Body of pancreas (tissue), 4 donors: ENCODE data around the gene CHST1. TPM values are rescaled to one million over a fixed set of nuclear protein-coding genes. Genes with fewer than 3 reads are reported as not detected.

Experiments used
- ATAC-seq: fragments of 150-250 bp; one replicate; pipeline ENCODE4 v1.9.1; 2016
- DNase-seq, 4 donors: peaks; one replicate each; pipeline ENCODE4 v3.0.0-alpha.2; 2019
- H3K27ac ChIP-seq, 4 donors: fragments of 200-600 bp; sonication (generic); 1 replicate in 3 of 4; 2 replicates in 1 of 4; pipeline versions ENCODE4 v1.5.1 to v1.6.1; 2016 to 2019; ENCODE audit warnings: mild to moderate bottlenecking in 1 of 4, mixed read lengths in 1 of 4, moderate library complexity in 1 of 4
- H3K27me3 ChIP-seq, 2 donors: fragments of 200-600 bp; sonication (generic); one replicate each; pipeline ENCODE4 v1.6.0; 2016; ENCODE audit warnings: mild to moderate bottlenecking in 1 of 2
- H3K36me3 ChIP-seq, 2 donors: fragments of 200-600 bp; sonication (generic); replicated peaks in 1 of 2; 2 replicates each; pipeline ENCODE4 v1.5.1; 2016; ENCODE audit warnings: low read depth in 2 of 2; ENCODE audit not compliant: insufficient read depth in 1 of 2
- H3K4me1 ChIP-seq: fragments of 200-600 bp; sonication (generic); one replicate; pipeline ENCODE4 v1.6.0; 2016
- H3K4me3 ChIP-seq, 2 donors: fragments of 200-600 bp; sonication (generic); 1 replicate in 1 of 2; 2 replicates in 1 of 2; pipeline ENCODE4 v1.5.1; 2016 to 2019
- H3K9me3 ChIP-seq, 3 donors: fragments of 200-600 bp; sonication (generic); 1 replicate in 2 of 3; 2 replicates in 1 of 3; pipeline ENCODE4 v1.5.1; 2016
- CTCF ChIP-seq, 7 experiments: fragments of 450-650 bp in 4 of 7; fragments of 200-600 bp in 3 of 7; sonication (generic) in 3 of 7; IDR thresholded peaks; one replicate each; pipeline ENCODE4 v1.5.1; 2016 to 2019; ENCODE audit warnings: antibody characterized with exemption in 7 of 7
- POLR2A ChIP-seq, 3 donors: fragments of 450-650 bp; IDR thresholded peaks; one replicate each; pipeline ENCODE4 v1.6.1; 2016; ENCODE audit warnings: antibody characterized with exemption in 3 of 3, mild to moderate bottlenecking in 2 of 3
- WGBS, 2 donors: methylation state at CpG; one replicate each; pipeline ENCODE4 v1.1.5; 2017; 5-methylcytosine and 5-hydroxymethylcytosine counted together
- intact Hi-C: fragments of 100-400 bp; cut with DNase I; formaldehyde crosslinking; loops from one replicate; pipeline ENCODE4 v1.15.1; 2023
- total RNA-seq, 2 donors: library from RNA; depleted of rRNA; stranded (reverse); fragments of >200 nt; gene quantifications; one replicate each; pipeline ENCODE4 v1.1.0, GENCODE V29; 2016

The CHST1 gene
- total RNA-seq, 2 donors from 2014 or later, result 1.3 to 2.0 TPM

GRCh38 chr11:45673441-45673840 is 8.0 kb upstream of the CHST1 start:
- ATAC-seq (no peak), DNase-seq (no peak)
- Histone ChIP-seq H3K36me3 (no peaks in the 10 kb centered on the region), H3K4me3 (no peak overlapping the region), H3K4me1 (no peaks in the 10 kb centered on the region), H3K9me3 (no peaks in the 10 kb centered on the region), H3K27ac (no peak overlapping the region), H3K27me3 (no peaks in the 10 kb centered on the region)
- no peak for TF ChIP-seq POLR2A (IDR thresholded peaks at IDR 0.05)
- TF ChIP-seq CTCF (IDR thresholded peaks at IDR 0.05), result no peak
- WGBS, 2 donors, result 90 to 94% methylated on average over 3 to 4 of the region's 4 CpGs
- intact Hi-C loops, result no loop called here

- Histone ChIP-seq H3K27me3 (no peaks in the 10 kb centered on the region), H3K4me1 (no peaks in the 10 kb centered on the region), H3K27ac (peak overlapping the region in 1 of 4 donors; percentile 44), H3K4me3 (no peak overlapping the region), H3K36me3 (no peaks in the 10 kb centered on the region), H3K9me3 (no peaks in the 10 kb centered on the region)
- no peak for TF ChIP-seq POLR2A (IDR thresholded peaks at IDR 0.05)
- TF ChIP-seq CTCF (IDR thresholded peaks at IDR 0.05), result no peak
- DNase-seq, result no peak
- 59 to 64% methylated on average over 3 of the region's 3 CpGs for WGBS, 2 donors
- intact Hi-C loops, result no loop called here
- no peak for ATAC-seq
These were observed 7.2 kb upstream of the CHST1 start for GRCh38 chr11:45672593-45672992.

- H3K9me3 ChIP-seq, result no peaks in the 10 kb centered on the region
- 55 to 56% methylated on average over 9 to 12 of the region's 12 CpGs for WGBS, 2 donors
- no peaks in the 10 kb centered on the region for H3K27me3 ChIP-seq
- ATAC-seq (peak; percentile 87), DNase-seq (peak; percentile 34 to 66 (median 57))
- no peak for TF ChIP-seq POLR2A (IDR thresholded peaks at IDR 0.05)
- no peak for TF ChIP-seq CTCF (IDR thresholded peaks at IDR 0.05)
- intact Hi-C loops, result no loop called here
- H3K36me3 ChIP-seq, result no peaks in the 10 kb centered on the region
- H3K4me3 ChIP-seq, result no peak overlapping the region
- peak overlapping the region in 1 of 4 donors; percentile 44 for H3K27ac ChIP-seq
- no peaks in the 10 kb centered on the region for H3K4me1 ChIP-seq
These were observed 6.1 kb upstream of the CHST1 start for GRCh38 chr11:45671246-45672171.

GRCh38 chr11:45670386-45671135 is 5.1 kb upstream of the CHST1 start:
- 60 to 76% methylated on average over 9 to 13 of the region's 14 CpGs for WGBS, 2 donors

More at GRCh38 chr11:45670386-45671135, 5.1 kb upstream of the CHST1 start:
- Histone ChIP-seq H3K9me3 (no peaks in the 10 kb centered on the region), H3K4me3 (no peak overlapping the region), H3K4me1 (peaks cover 3% of the 10 kb centered on the region), H3K36me3 (no peaks in the 10 kb centered on the region), H3K27me3 (no peaks in the 10 kb centered on the region), H3K27ac (no peak overlapping the region)
- intact Hi-C loops, result no loop called here
- ATAC-seq (no peak), DNase-seq (no peak)
- TF ChIP-seq POLR2A (IDR thresholded peaks at IDR 0.05) (no peak), CTCF (IDR thresholded peaks at IDR 0.05) (no peak)
